HG03432 (cell line): ENCODE data around the gene TRIM17.

Experiments
- ATAC-seq: cut with Tn5 transposase; IDR thresholded peaks from one replicate; pipeline ENCODE4 v1.9.1; 2021; ENCODE audit warnings: mild to moderate bottlenecking, moderate library complexity; ENCODE audit not compliant: unreplicated experiment

TRIM17 gene

DNA sequence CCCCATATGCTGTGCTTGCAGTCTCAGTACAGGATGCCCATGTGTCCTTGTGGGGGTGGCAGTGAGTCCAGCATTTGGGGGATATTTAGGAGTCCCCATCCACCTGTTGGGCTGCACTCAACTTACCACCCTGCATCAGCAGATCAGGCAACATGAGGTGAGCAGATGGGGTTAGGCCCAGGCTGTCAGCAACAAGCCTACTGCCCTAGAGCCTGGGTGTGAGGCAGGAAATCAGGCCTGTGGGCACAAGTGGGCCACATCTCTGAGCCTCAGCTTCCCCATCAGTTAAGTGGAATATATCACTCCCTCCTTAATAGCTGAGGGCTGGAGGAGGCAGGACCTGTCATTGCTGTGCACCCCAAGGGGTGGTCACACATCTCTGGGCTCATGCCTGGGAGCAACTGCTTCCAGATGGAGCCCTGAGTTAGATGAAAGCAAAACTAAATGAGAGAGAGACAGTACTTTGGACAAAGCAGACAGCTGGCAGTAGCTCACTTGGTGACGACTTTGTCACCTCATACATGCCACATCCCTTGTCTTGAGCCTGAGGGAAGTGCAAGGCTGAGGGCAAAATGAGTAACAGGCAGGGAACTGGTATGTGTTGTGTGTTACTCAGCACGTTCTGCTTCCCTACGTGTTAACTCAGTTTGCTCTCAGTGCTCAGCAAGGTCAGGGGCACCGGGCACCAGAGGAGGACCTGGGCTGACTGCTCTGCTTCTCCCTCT, 58.5 kb downstream of the TRIM17 start:
- no peak for ATAC-seq
